Activated naive CD8-positive, alpha-beta T cell treated with anti-CD3 and anti-CD28 coated beads, Interleukin-2, amount 50 U/mL, for 16 hours (primary cell): ENCODE data around the gene PRAMEF8.
"Not testable (repeated sequence)": the region's sequence is repeated elsewhere in the genome, so short reads cannot be mapped to it uniquely, and the experiment has no call there.

ENCODE experiments used
- DNase-seq: peaks from one replicate; pipeline ENCODE4 v3.0.0-alpha.2; 2020; ENCODE audit warnings: low read depth, low spot score

Gene PRAMEF8

GRCh38 chr1:13285037-13285436 lies at the start of gene PRAMEF8:
PRAMEF8 (minus strand) TSS chr1:13285137; CDS start chr1:13284091, 1,046 bp downstream.
- not testable (repeated sequence) for DNase-seq

GRCh38 chr1:13315281-13315680 lies 30.3 kb upstream of the PRAMEF8 start, which contains the start of gene PRAMEF15:
PRAMEF15 (plus strand) TSS chr1:13315581; CDS start chr1:13318408, 2,827 bp downstream.
- DNase-seq = not testable (repeated sequence)

GRCh38 chr1:13303239-13303638 lies 18.3 kb upstream of the PRAMEF8 start, which contains the start of gene PRAMEF33:
PRAMEF33 (plus strand) TSS chr1:13303539; CDS start chr1:13305955, 2,416 bp downstream.
- DNase-seq = not testable (repeated sequence)

GRCh38 chr1:13302197-13302596 lies 17.3 kb upstream of the PRAMEF8 start:
- DNase-seq = not testable (repeated sequence)

- not testable (repeated sequence) for DNase-seq
Observed at GRCh38 chr1:13298699-13299098, 13.8 kb upstream of the PRAMEF8 start.

GRCh38 chr1:13297216-13297931 lies 12.4 kb upstream of the PRAMEF8 start:
- DNase-seq = not testable (repeated sequence)

- DNase-seq = not testable (repeated sequence)
Observed at GRCh38 chr1:13289030-13289429, 4.1 kb upstream of the PRAMEF8 start.

- not testable (repeated sequence) for DNase-seq
Observed at GRCh38 chr1:13279617-13280016, 5.3 kb downstream of the PRAMEF8 start.

- DNase-seq = not testable (repeated sequence)
Observed at GRCh38 chr1:13277016-13277415, 7.9 kb downstream of the PRAMEF8 start.

GRCh38 chr1:13265124-13265523 lies 19.8 kb downstream of the PRAMEF8 start:
- not testable (repeated sequence) for DNase-seq

GRCh38 chr1:13253898-13254297 lies 31.0 kb downstream of the PRAMEF8 start, which contains the start of gene PRAMEF5:
PRAMEF5 (plus strand) TSS chr1:13254198; CDS start chr1:13259269, 5,071 bp downstream.
- DNase-seq = not testable (repeated sequence)

GRCh38 chr1:13247122-13247521 lies 37.8 kb downstream of the PRAMEF8 start:
- DNase-seq = not testable (repeated sequence)

GRCh38 chr1:13246554-13246871 lies 38.4 kb downstream of the PRAMEF8 start:
- DNase-seq = not testable (repeated sequence)

- not testable (repeated sequence) for DNase-seq
Observed at GRCh38 chr1:13245841-13246553, 38.9 kb downstream of the PRAMEF8 start.

- not testable (repeated sequence) for DNase-seq
Observed at GRCh38 chr1:13243536-13244263, 41.2 kb downstream of the PRAMEF8 start.

- not testable (repeated sequence) for DNase-seq
Observed at GRCh38 chr1:13239633-13240032, 45.3 kb downstream of the PRAMEF8 start.

GRCh38 chr1:13237572-13237971 lies 47.4 kb downstream of the PRAMEF8 start:
- DNase-seq = not testable (repeated sequence)

GRCh38 chr1:13234057-13234456 lies 50.9 kb downstream of the PRAMEF8 start:
- not testable (repeated sequence) for DNase-seq

GRCh38 chr1:13232056-13232455 lies 52.9 kb downstream of the PRAMEF8 start:
- DNase-seq = not testable (repeated sequence)
